HG03558 (cell line): ENCODE measurements around the gene MADCAM1.

Source experiments
- ATAC-seq: cut with Tn5 transposase; IDR thresholded peaks from one replicate; pipeline ENCODE4 v1.9.1; 2021; ENCODE audit warnings: moderate number of reproducible peaks; ENCODE audit not compliant: unreplicated experiment; ENCODE audit errors: extremely low read depth

The MADCAM1 gene

GRCh38 chr19:543910-544608 lies 47.8 kb downstream of the MADCAM1 start, which contains the start of gene GZMM:
Gene GZMM (plus strand): TSS chr19:544053. CDS start chr19:544072, 19 bp downstream.
- no peak for ATAC-seq

GRCh38 chr19:547117-547516 lies 50.8 kb downstream of the MADCAM1 start:
- no peak for ATAC-seq

GRCh38 chr19:547836-548720 lies 51.8 kb downstream of the MADCAM1 start:
- ATAC-seq: no peak

GRCh38 chr19:548886-549830 lies 52.9 kb downstream of the MADCAM1 start:
- ATAC-seq: no peak

GRCh38 chr19:554817-555216 lies 58.5 kb downstream of the MADCAM1 start:
- no peak for ATAC-seq
